ENCODE results near the gene NAA16.

- TF ChIP-seq TEAD4 (IDR thresholded peaks at IDR 0.05) (no peak), REST (IDR thresholded peaks at IDR 0.05; ENCODE audit: low read depth) (no peak), RAD21 (IDR thresholded peaks at IDR 0.05; ENCODE audit: low read depth) (no peak), EP300 (IDR thresholded peaks at IDR 0.05; ENCODE audit: borderline replicate concordance) (no peak), MAX (IDR thresholded peaks at IDR 0.05) (no peak), FOXM1 (IDR thresholded peaks at IDR 0.05; ENCODE audit: borderline replicate concordance, low read depth) (no peak), TCF12 (IDR thresholded peaks at IDR 0.05; ENCODE audit: low read depth) (no peak), CREB1 (IDR thresholded peaks at IDR 0.05; ENCODE audit: low read depth) (no peak), TAF1 (IDR thresholded peaks at IDR 0.05; ENCODE audit: low read depth) (no peak), ZBTB7A (IDR thresholded peaks at IDR 0.05; ENCODE audit: low read depth) (no peak), CEBPB (IDR thresholded peaks at IDR 0.05) (no peak), EGR1 (IDR thresholded peaks at IDR 0.05) (no peak), YY1 (IDR thresholded peaks at IDR 0.05; ENCODE audit: low read depth) (no peak)
Measured at GRCh38 chr13:41408746-41409145, 97.7 kb downstream of the NAA16 start.

Measured in Ishikawa (cell line).